Renal cortex interstitium (tissue), 11 donors: ENCODE data around the gene TMEM234. TPM values are rescaled to one million over a fixed set of nuclear protein-coding genes. Genes with fewer than 3 reads are reported as not detected.

ENCODE experiments used
- DNase-seq, 11 donors: peaks; one replicate each; pipeline ENCODE4 v3.0.0-alpha.2; 2013; ENCODE audit warnings: low read depth in 9 of 11, low spot score in 4 of 11; ENCODE audit errors: extremely low read depth in 1 of 11
- polyA plus RNA-seq, 3 donors: library from polyadenylated mRNA; unstranded; fragments of 120-200 nt; gene quantifications; one replicate each; pipeline ENCODE4 v1.2.1, GENCODE V29; 2013; ENCODE audit not compliant: insufficient read length in 3 of 3

Gene TMEM234
- polyA plus RNA-seq, 3 donors = 23.0 to 33.6 (median 27.4) TPM

GRCh38 chr1:32186491-32186890 is 35.7 kb downstream of the TMEM234 start:
- no peak for DNase-seq

DNA sequence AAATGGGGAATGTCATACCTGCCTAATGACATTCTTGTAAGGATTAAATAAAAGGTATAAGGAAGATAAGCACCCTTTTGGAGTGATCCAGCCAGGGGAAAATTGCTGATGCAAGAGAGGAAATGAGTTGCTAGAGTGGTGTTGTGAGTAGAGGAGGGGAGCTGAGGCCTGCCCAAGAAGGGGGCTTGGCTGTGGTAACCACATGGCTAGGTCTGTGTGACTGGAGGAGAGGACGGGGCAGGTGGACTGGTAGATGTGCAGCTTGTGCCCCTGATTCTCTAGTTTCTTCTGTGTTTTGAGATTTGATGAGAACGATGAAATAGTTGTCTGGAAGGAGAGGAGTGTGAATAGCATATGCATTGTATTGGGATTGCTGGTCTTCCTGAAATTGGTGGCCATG is 36.1 kb downstream of the TMEM234 start:
- DNase-seq = no peak

- DNase-seq = no peak
These were observed 37.5 kb downstream of the TMEM234 start for GRCh38 chr1:32184650-32185049.

DNA sequence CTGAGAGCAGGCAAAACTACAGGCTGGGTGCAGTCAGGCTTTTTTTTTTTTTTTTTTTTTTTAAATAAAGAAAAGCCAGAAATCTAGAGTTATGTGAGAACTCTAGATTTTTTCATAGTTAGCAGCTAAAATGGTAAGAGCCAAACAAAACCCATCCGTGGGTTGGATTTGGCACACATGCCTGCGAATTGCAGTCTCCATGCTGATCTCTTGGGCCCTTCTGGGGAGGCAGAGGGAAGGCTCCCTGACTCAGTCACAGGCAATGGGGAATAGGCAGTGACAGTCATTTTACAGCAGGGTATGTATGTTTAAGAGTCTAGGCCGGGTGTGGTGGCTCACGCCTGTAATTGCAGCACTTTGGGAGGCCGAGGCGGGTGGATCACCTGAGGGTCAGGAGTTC is 40.1 kb downstream of the TMEM234 start:
- DNase-seq = no peak

- no peak for DNase-seq
These were observed 40.6 kb downstream of the TMEM234 start for GRCh38 chr1:32181563-32181962.

DNA sequence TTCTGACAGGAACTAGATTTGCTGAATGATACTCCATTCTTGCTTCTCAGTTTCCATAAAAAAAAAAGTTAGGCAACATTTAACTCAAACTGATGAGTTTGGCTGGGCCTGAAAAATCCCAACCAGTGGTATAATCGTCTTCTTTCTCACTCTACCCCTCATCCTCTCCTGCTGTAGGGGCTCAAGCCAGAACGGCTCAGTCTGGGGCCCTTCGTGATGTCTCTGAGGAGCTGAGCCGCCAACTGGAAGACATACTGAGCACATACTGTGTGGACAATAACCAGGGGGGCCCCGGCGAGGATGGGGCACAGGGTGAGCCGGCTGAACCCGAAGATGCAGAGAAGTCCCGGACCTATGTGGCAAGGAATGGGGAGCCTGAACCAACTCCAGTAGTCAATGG is 41.1 kb downstream of the TMEM234 start:
- no peak for DNase-seq

- peak in 4 of 11 donors; percentile 17 to 29 (median 25) for DNase-seq
These were observed 41.7 kb downstream of the TMEM234 start for GRCh38 chr1:32180186-32181060.

DNA sequence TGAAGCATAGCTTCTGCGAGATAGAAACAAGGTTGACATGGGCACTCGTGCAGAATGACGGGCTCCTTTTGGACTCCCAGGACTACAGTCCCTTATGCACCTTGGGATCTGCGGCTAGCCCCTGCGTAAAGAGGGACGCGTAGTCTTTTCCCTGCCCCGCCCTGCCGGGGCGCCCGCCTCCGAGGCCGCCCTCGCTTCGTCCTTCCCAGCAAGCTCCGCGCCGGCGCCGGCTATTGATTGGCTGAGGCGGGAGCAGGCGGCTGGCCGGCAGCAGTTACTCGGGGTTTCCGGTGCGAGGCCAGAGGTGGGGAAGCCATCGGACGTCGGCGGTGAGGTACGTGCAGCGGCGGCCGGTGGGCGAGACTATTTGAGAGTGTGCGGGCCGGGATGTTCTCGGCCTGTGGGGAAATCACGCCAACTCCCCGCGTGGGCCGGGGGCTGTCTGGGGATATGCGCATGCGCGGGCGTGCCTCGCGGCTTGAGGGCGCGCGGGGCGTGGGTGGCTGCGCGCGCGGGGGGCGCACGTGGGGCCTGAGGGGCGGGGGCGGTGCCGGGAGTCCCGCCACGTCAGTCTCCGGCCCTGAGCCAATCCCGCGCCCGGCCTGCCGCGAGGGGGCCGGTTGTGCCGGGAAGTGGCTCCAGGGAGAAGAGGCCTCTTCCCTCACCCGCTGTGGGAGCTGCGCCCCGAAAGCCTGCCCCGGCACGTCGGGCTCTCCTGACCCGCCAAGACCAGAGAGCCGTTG is 42.5 kb downstream of the TMEM234 start, which contains the start of gene TXLNA:
Gene TXLNA, plus strand, starts transcription at position 233 of the 743 bp plus-strand sequence. CDS start 671 bp downstream, outside the sequence.
- peak; percentile 74 to 90 (median 88) for DNase-seq

- peak in 2 of 11 donors; percentile 20 to 43 for DNase-seq
These were observed 43.0 kb downstream of the TMEM234 start for GRCh38 chr1:32179193-32179442.

GRCh38 chr1:32178380-32179192 is 43.6 kb downstream of the TMEM234 start:
- peak in 1 of 11 donors; percentile 3 for DNase-seq

- no peak for DNase-seq
These were observed 49.4 kb downstream of the TMEM234 start for GRCh38 chr1:32172621-32173245.

GRCh38 chr1:32170991-32171390 is 51.2 kb downstream of the TMEM234 start:
- DNase-seq = no peak

Other genes starting within 250 kb of the TMEM234 start
- 100 to 1,000 TPM; 227 to 280 (median 258) TPM for gene KHDRBS1, start 208.5 kb downstream of the TMEM234 start, polyA plus RNA-seq
- gene TMEM39B, start 149.4 kb downstream of the TMEM234 start, polyA plus RNA-seq = 10 to 100 TPM; 19.2 to 21.3 (median 20.0) TPM
- 10 to 100 TPM; 32.7 to 35.7 (median 35.3) TPM for gene KPNA6, start 114.3 kb downstream of the TMEM234 start, polyA plus RNA-seq
- 10 to 100 TPM; 44.4 to 50.6 (median 45.5) TPM for gene TXLNA, start 42.7 kb downstream of the TMEM234 start, polyA plus RNA-seq
- gene CCDC28B, start 21.8 kb downstream of the TMEM234 start, polyA plus RNA-seq = 10 to 100 TPM; 17.8 to 30.2 (median 27.4) TPM
- 10 to 100 TPM in 1 of 3 donors, 1 to 10 TPM in 2; 7.7 to 11.0 (median 8.1) TPM for gene IQCC, start 16.7 kb downstream of the TMEM234 start, polyA plus RNA-seq
- gene DCDC2B, start 13.3 kb downstream of the TMEM234 start, polyA plus RNA-seq = 1 to 10 TPM in 1 of 3 donors, under 1 TPM in 2; 0.75 to 2.6 (median 0.98) TPM
- 100 to 1,000 TPM; 168 to 187 (median 181) TPM for gene EIF3I, start 54 bp upstream of the TMEM234 start, polyA plus RNA-seq
- gene FAM167B, start 24.9 kb upstream of the TMEM234 start, polyA plus RNA-seq = 10 to 100 TPM in 2 of 3 donors, 1 to 10 TPM in 1; 6.5 to 13.3 (median 10.4) TPM
- gene LCK, start 28.9 kb upstream of the TMEM234 start, polyA plus RNA-seq = 1 to 10 TPM; 3.4 to 4.8 (median 3.8) TPM
- gene HDAC1, start 69.7 kb upstream of the TMEM234 start, polyA plus RNA-seq = 100 to 1,000 TPM; 174 to 189 (median 181) TPM
- gene MARCKSL1, start 113.9 kb upstream of the TMEM234 start, polyA plus RNA-seq = 100 to 1,000 TPM; 402 to 500 (median 427) TPM
- gene FAM229A, start 140.1 kb upstream of the TMEM234 start, polyA plus RNA-seq = 10 to 100 TPM in 1 of 3 donors, 1 to 10 TPM in 2; 5.5 to 12.7 (median 5.9) TPM
- 1 to 10 TPM; 3.6 to 8.8 (median 4.2) TPM for gene TSSK3, start 140.2 kb upstream of the TMEM234 start, polyA plus RNA-seq
- 10 to 100 TPM; 57.6 to 65.3 (median 59.4) TPM for gene BSDC1, start 172.1 kb upstream of the TMEM234 start, polyA plus RNA-seq
- gene ZBTB8B, start 242.7 kb upstream of the TMEM234 start, polyA plus RNA-seq = 1 to 10 TPM; 1.2 to 1.5 (median 1.3) TPM